ENCODE measurements around the gene MEAF6. TPM values are rescaled to one million over a fixed set of nuclear protein-coding genes. Genes with fewer than 3 reads are reported as not detected.

Gene MEAF6
- total and polyA plus RNA-seq, 7 donors = 27.2 to 109 (median 35.4) TPM

- H3K27me3 ChIP-seq (ENCODE audit: insufficient read depth in 3 of 3, low read length in 2 of 3) = peaks cover 0 to 4% (median 0%) of the 10 kb centered on the region in 3 donors
- no peak for TF ChIP-seq CTCF (IDR thresholded peaks at IDR 0.05)
- no peaks in the 10 kb centered on the region for H3K9me3 ChIP-seq
- H3K36me3 ChIP-seq (ENCODE audit: insufficient read depth in 1 of 2, low read depth in 1 of 2) = no peaks in the 10 kb centered on the region
- H3K4me3 ChIP-seq = peak overlapping the region; percentile 45
- DNase-seq (no peak), ATAC-seq (peak in 1 of 4 donors; percentile 19)
- H3K4me1 ChIP-seq = no peaks in the 10 kb centered on the region
- intact Hi-C loops (cut with DNase I) = loop anchor here (1.0 to 5.0 kb wide), 4 partner anchors 31 to 227 kb away; no protein-coding TSS in a partner anchor
- H3K27ac ChIP-seq = peak overlapping the region; percentile 67
- 71 to 81% (median 79%) methylated on average over 10 of the region's 10 CpGs for WGBS, 3 donors
Measured at GRCh38 chr1:37455516-37455915, 59.0 kb downstream of the MEAF6 start.

GRCh38 chr1:37453647-37454046 is 60.9 kb downstream of the MEAF6 start:
- intact Hi-C loops (cut with DNase I) = loop anchor here (2.0 kb wide), 2 partner anchors 33 to 229 kb away; no protein-coding TSS in a partner anchor
- ATAC-seq = no peak

GRCh38 chr1:37452416-37452815 is 62.1 kb downstream of the MEAF6 start:
- intact Hi-C loops (cut with DNase I) = no loop called here
- TF ChIP-seq CTCF (IDR thresholded peaks at IDR 0.05) = no peak
- peaks cover 0 to 24% (median 5%) of the 10 kb centered on the region in 3 donors for H3K27me3 ChIP-seq (ENCODE audit: insufficient read depth in 3 of 3, low read length in 2 of 3)
- H3K4me3 ChIP-seq = no peak overlapping the region
- no peaks in the 10 kb centered on the region for H3K36me3 ChIP-seq (ENCODE audit: insufficient read depth in 1 of 2, low read depth in 1 of 2)
- no peaks in the 10 kb centered on the region for H3K9me3 ChIP-seq
- no peaks in the 10 kb centered on the region for H3K4me1 ChIP-seq
- no peak overlapping the region for H3K27ac ChIP-seq
- WGBS, 3 donors = 65 to 77% (median 71%) methylated on average over 6 of the region's 6 CpGs
- DNase-seq = no peak
- ATAC-seq = no peak

More at GRCh38 chr1:37453647-37454046, 60.9 kb downstream of the MEAF6 start:
- H3K4me3 ChIP-seq = no peak overlapping the region
- no peak overlapping the region for H3K27ac ChIP-seq
- no peak for TF ChIP-seq CTCF (IDR thresholded peaks at IDR 0.05)
- H3K36me3 ChIP-seq (ENCODE audit: insufficient read depth in 1 of 2, low read depth in 1 of 2) = no peaks in the 10 kb centered on the region
- H3K27me3 ChIP-seq (ENCODE audit: insufficient read depth in 3 of 3, low read length in 2 of 3) = peaks cover 0 to 12% (median 3%) of the 10 kb centered on the region in 3 donors
- H3K4me1 ChIP-seq = no peaks in the 10 kb centered on the region
- no peaks in the 10 kb centered on the region for H3K9me3 ChIP-seq
- DNase-seq = no peak
- WGBS, 3 donors = 59 to 83% (median 74%) methylated on average over 6 to 7 of the region's 7 CpGs

GRCh38 chr1:37449936-37450335 is 64.6 kb downstream of the MEAF6 start:
- intact Hi-C loops (cut with DNase I) = no loop called here
- no peak for DNase-seq
- Histone ChIP-seq H3K9me3 (no peaks in the 10 kb centered on the region), H3K27me3 (ENCODE audit: insufficient read depth in 3 of 3, low read length in 2 of 3) (peaks cover 0 to 37% (median 6%) of the 10 kb centered on the region in 3 donors), H3K27ac (no peak overlapping the region), H3K4me3 (no peak overlapping the region), H3K4me1 (no peaks in the 10 kb centered on the region), H3K36me3 (ENCODE audit: insufficient read depth in 1 of 2, low read depth in 1 of 2) (no peaks in the 10 kb centered on the region)
- WGBS, 3 donors = 24 to 29% (median 25%) methylated on average over 5 of the region's 5 CpGs
- no peak for ATAC-seq
- TF ChIP-seq CTCF (IDR thresholded peaks at IDR 0.05) = no peak
